ENCODE data around the gene CLPTM1L.

The CLPTM1L gene

DNA sequence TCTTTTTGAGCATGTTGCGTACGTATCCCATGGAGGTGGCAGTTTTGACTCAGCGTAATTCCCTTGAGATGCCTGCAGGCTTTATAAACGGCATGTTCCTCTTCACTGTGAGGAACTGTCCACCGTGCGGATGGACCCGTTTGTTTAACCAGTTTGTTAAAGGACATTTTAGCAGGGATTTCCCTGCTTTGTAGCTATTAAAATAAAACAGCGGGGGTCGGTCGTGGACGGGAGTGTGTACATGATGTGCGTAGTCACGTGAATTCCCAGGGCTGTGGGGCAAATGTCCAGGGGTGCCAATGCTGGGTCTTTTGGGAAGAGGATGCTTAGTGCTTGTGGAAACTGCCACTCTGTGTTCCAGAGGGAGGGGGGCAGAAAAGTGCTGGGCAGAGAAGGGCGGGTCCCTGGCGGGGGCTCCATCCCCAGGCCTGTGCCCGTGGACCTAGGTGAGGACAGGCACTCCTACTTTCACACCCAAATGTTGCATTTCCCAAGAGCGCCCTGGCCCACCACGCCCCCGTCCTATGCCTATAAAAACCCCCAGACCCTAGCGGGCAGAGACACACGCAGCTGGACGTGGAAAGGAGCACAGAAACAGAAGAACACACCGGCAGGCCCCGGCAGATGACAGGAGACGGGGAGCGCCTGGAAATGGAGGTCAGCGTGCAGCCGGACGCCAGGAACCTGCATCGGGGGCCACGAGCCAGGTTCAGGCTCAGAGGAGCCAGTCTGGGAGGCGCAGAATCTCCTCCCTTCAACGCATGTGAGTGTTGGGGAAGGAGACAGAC lies 46.0 kb downstream of the CLPTM1L start:
- no peak for DNase-seq (ENCODE audit: extremely low spot score)
- TF ChIP-seq TARDBP (IDR thresholded peaks at IDR 0.05) (no peak), CTBP1 (IDR thresholded peaks at IDR 0.05; ENCODE audit: borderline replicate concordance) (no peak)
- CTCF ChIA-PET, result no interaction called here
- POLR2A ChIA-PET, result no interaction called here

- ChIA-PET CTCF (no interaction called here), POLR2A (no interaction called here)
- no peak for TF ChIP-seq TARDBP (IDR thresholded peaks at IDR 0.05)
- no peak for TF ChIP-seq FOXM1 (IDR thresholded peaks at IDR 0.05; ENCODE audit: borderline replicate concordance)
- TF ChIP-seq PKNOX1 (IDR thresholded peaks at IDR 0.05), result no peak
- TF ChIP-seq SUZ12 (IDR thresholded peaks at IDR 0.05), result no peak
- no peak for TF ChIP-seq L3MBTL2 (conservative IDR thresholded peaks at IDR 0.05)
- no peak for TF ChIP-seq LEF1 (IDR thresholded peaks at IDR 0.05; ENCODE audit: borderline replicate concordance)
- TF ChIP-seq SP1 (IDR thresholded peaks at IDR 0.05), result no peak
- TF ChIP-seq FOXK2 (IDR thresholded peaks at IDR 0.05), result no peak
- no peak for TF ChIP-seq ELF4 (IDR thresholded peaks at IDR 0.05)
- no peak for TF ChIP-seq HDGF (IDR thresholded peaks at IDR 0.05; ENCODE audit: borderline replicate concordance)
- no peak for TF ChIP-seq CTBP1 (IDR thresholded peaks at IDR 0.05; ENCODE audit: borderline replicate concordance)
- TF ChIP-seq ZNF384 (IDR thresholded peaks at IDR 0.05), result no peak
- no peak for TF ChIP-seq BHLHE40 (IDR thresholded peaks at IDR 0.05; ENCODE audit: borderline replicate concordance)
- TF ChIP-seq NFRKB (IDR thresholded peaks at IDR 0.05), result no peak
- TF ChIP-seq ARNT (IDR thresholded peaks at IDR 0.05), result no peak
- no peak for TF ChIP-seq FOXA1 (IDR thresholded peaks at IDR 0.05)
Observed at GRCh38 chr5:1298067-1298551, 46.8 kb downstream of the CLPTM1L start.

GRCh38 chr5:1297243-1297642 lies 47.7 kb downstream of the CLPTM1L start:
- TF ChIP-seq ARNT (IDR thresholded peaks at IDR 0.05), result no peak
- DNase-seq (ENCODE audit: extremely low spot score), result no peak
- ChIA-PET POLR2A (interaction anchor here (0.6 kb wide), 1 partner anchor 89 kb away, joined by 3 read pairs; no protein-coding TSS in a partner anchor), CTCF (interaction anchor here (0.6 kb wide), 1 partner anchor 123 kb away, joined by 5 read pairs; no protein-coding TSS in a partner anchor)

More at GRCh38 chr5:1298067-1298551, 46.8 kb downstream of the CLPTM1L start:
- DNase-seq (ENCODE audit: extremely low spot score), result no peak

DNA sequence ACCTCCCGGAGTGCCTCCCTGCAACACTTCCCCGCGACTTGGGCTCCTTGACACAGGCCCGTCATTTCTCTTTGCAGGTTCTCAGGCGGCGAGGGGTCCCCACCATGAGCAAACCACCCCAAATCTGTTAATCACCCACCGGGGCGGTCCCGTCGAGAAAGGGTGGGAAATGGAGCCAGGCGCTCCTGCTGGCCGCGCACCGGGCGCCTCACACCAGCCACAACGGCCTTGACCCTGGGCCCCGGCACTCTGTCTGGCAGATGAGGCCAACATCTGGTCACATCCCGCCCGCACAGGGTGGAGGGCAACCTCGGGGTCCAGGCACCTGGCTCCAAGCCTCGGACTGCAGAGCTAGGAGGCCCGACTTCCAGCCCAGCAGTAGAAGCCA lies 49.3 kb downstream of the CLPTM1L start:
- TF ChIP-seq LEF1 (IDR thresholded peaks at IDR 0.05; ENCODE audit: borderline replicate concordance) (no peak), HDGF (IDR thresholded peaks at IDR 0.05; ENCODE audit: borderline replicate concordance) (no peak), L3MBTL2 (conservative IDR thresholded peaks at IDR 0.05) (no peak), FOXK2 (IDR thresholded peaks at IDR 0.05) (no peak), CTBP1 (IDR thresholded peaks at IDR 0.05; ENCODE audit: borderline replicate concordance) (no peak), PKNOX1 (IDR thresholded peaks at IDR 0.05) (no peak)
- CTCF ChIA-PET, result no interaction called here
- DNase-seq (ENCODE audit: extremely low spot score), result no peak
- POLR2A ChIA-PET, result no interaction called here

DNA sequence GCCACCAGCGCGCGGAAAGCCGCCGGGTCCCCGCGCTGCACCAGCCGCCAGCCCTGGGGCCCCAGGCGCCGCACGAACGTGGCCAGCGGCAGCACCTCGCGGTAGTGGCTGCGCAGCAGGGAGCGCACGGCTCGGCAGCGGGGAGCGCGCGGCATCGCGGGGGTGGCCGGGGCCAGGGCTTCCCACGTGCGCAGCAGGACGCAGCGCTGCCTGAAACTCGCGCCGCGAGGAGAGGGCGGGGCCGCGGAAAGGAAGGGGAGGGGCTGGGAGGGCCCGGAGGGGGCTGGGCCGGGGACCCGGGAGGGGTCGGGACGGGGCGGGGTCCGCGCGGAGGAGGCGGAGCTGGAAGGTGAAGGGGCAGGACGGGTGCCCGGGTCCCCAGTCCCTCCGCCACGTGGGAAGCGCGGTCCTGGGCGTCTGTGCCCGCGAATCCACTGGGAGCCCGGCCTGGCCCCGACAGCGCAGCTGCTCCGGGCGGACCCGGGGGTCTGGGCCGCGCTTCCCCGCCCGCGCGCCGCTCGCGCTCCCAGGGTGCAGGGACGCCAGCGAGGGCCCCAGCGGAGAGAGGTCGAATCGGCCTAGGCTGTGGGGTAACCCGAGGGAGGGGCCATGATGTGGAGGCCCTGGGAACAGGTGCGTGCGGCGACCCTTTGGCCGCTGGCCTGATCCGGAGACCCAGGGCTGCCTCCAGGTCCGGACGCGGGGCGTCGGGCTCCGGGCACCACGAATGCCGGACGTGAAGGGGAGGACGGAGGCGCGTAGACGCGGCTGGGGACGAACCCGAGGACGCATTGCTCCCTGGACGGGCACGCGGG lies 49.9 kb downstream of the CLPTM1L start, which contains the start of gene TERT:
TSS of gene TERT (minus strand) at position 234 of the 815 bp plus-strand sequence. CDS start at position 155, 79 bp downstream.
- TF ChIP-seq NFRKB (IDR thresholded peaks at IDR 0.05) (no peak), CTBP1 (IDR thresholded peaks at IDR 0.05; ENCODE audit: borderline replicate concordance) (no peak), PKNOX1 (IDR thresholded peaks at IDR 0.05) (no peak), FOXK2 (IDR thresholded peaks at IDR 0.05) (no peak), BHLHE40 (IDR thresholded peaks at IDR 0.05; ENCODE audit: borderline replicate concordance) (no peak), ELF4 (IDR thresholded peaks at IDR 0.05) (no peak)
- POLR2A ChIA-PET, result no interaction called here
- CTCF ChIA-PET, result no interaction called here
- peak; percentile 46 for DNase-seq (ENCODE audit: extremely low spot score)

- TF ChIP-seq L3MBTL2 (conservative IDR thresholded peaks at IDR 0.05) (0 out of 2 replicates have a peak, but pooled peaks have one; percentile 27), TARDBP (IDR thresholded peaks at IDR 0.05) (no peak)
- ChIA-PET CTCF (no interaction called here), POLR2A (no interaction called here)
- DNase-seq (ENCODE audit: extremely low spot score), result no peak
Observed at GRCh38 chr5:1294206-1294834, 50.6 kb downstream of the CLPTM1L start.

All from HEK293T (cell line).